ENCODE data around the gene LAMTOR2.

DNA sequence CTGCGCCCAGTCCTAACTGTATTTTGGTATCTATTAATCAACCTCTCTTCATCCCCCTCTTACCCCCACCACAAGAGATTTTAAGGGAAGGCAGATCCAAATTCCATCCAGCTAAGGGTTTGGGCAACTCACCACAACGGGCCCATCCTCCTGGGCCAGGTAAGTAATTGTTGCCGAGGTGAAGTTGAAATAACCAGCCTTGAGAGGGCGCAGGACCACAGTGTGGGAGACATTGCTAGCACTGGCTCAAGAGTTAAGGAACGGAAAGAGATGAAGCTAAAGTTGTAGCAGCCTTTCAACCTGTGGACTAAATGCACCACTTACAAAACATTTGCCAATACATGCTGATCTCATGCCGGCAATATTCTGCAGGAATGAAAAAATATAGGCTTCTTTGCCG, 39.8 kb upstream of the LAMTOR2 start:
- TF ChIP-seq, protein P1, sequence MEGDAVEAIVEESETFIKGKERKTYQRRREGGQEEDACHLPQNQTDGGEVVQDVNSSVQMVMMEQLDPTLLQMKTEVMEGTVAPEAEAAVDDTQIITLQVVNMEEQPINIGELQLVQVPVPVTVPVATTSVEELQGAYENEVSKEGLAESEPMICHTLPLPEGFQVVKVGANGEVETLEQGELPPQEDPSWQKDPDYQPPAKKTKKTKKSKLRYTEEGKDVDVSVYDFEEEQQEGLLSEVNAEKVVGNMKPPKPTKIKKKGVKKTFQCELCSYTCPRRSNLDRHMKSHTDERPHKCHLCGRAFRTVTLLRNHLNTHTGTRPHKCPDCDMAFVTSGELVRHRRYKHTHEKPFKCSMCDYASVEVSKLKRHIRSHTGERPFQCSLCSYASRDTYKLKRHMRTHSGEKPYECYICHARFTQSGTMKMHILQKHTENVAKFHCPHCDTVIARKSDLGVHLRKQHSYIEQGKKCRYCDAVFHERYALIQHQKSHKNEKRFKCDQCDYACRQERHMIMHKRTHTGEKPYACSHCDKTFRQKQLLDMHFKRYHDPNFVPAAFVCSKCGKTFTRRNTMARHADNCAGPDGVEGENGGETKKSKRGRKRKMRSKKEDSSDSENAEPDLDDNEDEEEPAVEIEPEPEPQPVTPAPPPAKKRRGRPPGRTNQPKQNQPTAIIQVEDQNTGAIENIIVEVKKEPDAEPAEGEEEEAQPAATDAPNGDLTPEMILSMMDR (IDR thresholded peaks at IDR 0.05; ENCODE audit: insufficient read depth, low read depth, low read length): no peak
- TF ChIP-seq EZH2 (IDR thresholded peaks at IDR 0.05; ENCODE audit: insufficient read depth, low read length): no peak
